Hepatocyte (in vitro differentiated cells): ENCODE data around the gene CLIC4. TPM values are rescaled to one million over a fixed set of nuclear protein-coding genes. Genes with fewer than 3 reads are reported as not detected.

Experiments used
- DNase-seq: peaks from one replicate; pipeline ENCODE4 v3.0.0-alpha.2; 2016; ENCODE audit warnings: low spot score
- H2AFZ ChIP-seq: fragments of 200-600 bp; sonication (generic); 2 replicates; pipeline ENCODE4 v1.6.0; 2016; ENCODE audit warnings: antibody characterized with exemption, mild to moderate bottlenecking
- H3K27ac ChIP-seq: fragments of 200-600 bp; sonication (generic); 2 replicates; pipeline ENCODE4 v1.5.1; 2016; ENCODE audit warnings: mild to moderate bottlenecking
- H3K27me3 ChIP-seq: fragments of 200-600 bp; sonication (generic); 2 replicates; pipeline ENCODE4 v1.6.1; 2016
- H3K36me3 ChIP-seq: fragments of 200-600 bp; sonication (generic); replicated peaks from 2 replicates; pipeline ENCODE4 v1.5.1; 2016; ENCODE audit warnings: low read depth; ENCODE audit not compliant: insufficient read depth
- H3K4me1 ChIP-seq: fragments of 200-600 bp; sonication (generic); 2 replicates; pipeline ENCODE4 v1.5.1; 2016; ENCODE audit warnings: mild to moderate bottlenecking, moderate library complexity; ENCODE audit not compliant: insufficient read depth
- H3K4me2 ChIP-seq: fragments of 200-600 bp; sonication (generic); 2 replicates; pipeline ENCODE4 v1.6.0; 2016
- H3K4me3 ChIP-seq: fragments of 200-600 bp; sonication (generic); 2 replicates; pipeline ENCODE4 v1.5.1; 2016; ENCODE audit warnings: mild to moderate bottlenecking
- H3K79me2 ChIP-seq: fragments of 200-600 bp; sonication (generic); 2 replicates; pipeline ENCODE4 v1.6.0; 2017; ENCODE audit warnings: mild to moderate bottlenecking
- H3K9me2 ChIP-seq: fragments of 200-600 bp; sonication (generic); replicated peaks from 2 replicates; pipeline ENCODE4 v1.6.0; 2017; ENCODE audit warnings: mild to moderate bottlenecking; ENCODE audit not compliant: insufficient read depth
- H3K9me3 ChIP-seq: fragments of 200-600 bp; sonication (generic); 2 replicates; pipeline ENCODE4 v1.5.1; 2016; ENCODE audit warnings: low read depth, mild to moderate bottlenecking
- H4K20me1 ChIP-seq: fragments of 200-600 bp; sonication (generic); 2 replicates; pipeline ENCODE4 v1.6.0; 2016; ENCODE audit warnings: mild to moderate bottlenecking; ENCODE audit not compliant: insufficient read depth, poor library complexity, severe bottlenecking
- CTCF ChIP-seq: fragments of 200-600 bp; sonication (generic); IDR thresholded peaks from 2 replicates; pipeline ENCODE4 v1.5.1; 2016; ENCODE audit warnings: antibody characterized with exemption, mild to moderate bottlenecking; ENCODE audit not compliant: poor library complexity
- EZH2 ChIP-seq: fragments of 200-600 bp; sonication (generic); IDR thresholded peaks from 2 replicates; pipeline ENCODE4 v1.6.1; 2016; ENCODE audit warnings: antibody characterized with exemption, mild to moderate bottlenecking, borderline replicate concordance
- EZH2phosphoT487 ChIP-seq: fragments of 200-600 bp; sonication (generic); IDR thresholded peaks from one replicate; pipeline ENCODE4 v1.6.1; 2018; ENCODE audit warnings: antibody characterized with exemption, mild to moderate bottlenecking, low read depth, moderate library complexity; ENCODE audit not compliant: unreplicated experiment, severe bottlenecking
- WGBS: methylation state at CpG from one replicate; pipeline ENCODE4 v1.1.6; 2016; ENCODE audit warnings: low lambda C conversion rate; ENCODE audit errors: missing lambda C conversion rate; 5-methylcytosine and 5-hydroxymethylcytosine counted together
- polyA plus RNA-seq: library from polyadenylated mRNA; unstranded; fragments of >200 nt; fragmentation: Nextera tagmentation; extraction: Ambion mirVana; gene quantifications from 2 replicates; pipeline ENCODE4 v1.2.1, GENCODE V29; 2016
- total RNA-seq: library from RNA; depleted of rRNA; stranded (reverse); fragments of >200 nt; gene quantifications from 2 replicates; pipeline ENCODE4 v1.2.3, GENCODE V29; 2014

Gene CLIC4
- total and polyA plus RNA-seq, 2 experiments from 2014 or later: 146 to 259 TPM

GRCh38 chr1:24875991-24876506 is 130.8 kb downstream of the CLIC4 start:
- Histone ChIP-seq H3K36me3 (no peaks in the 10 kb centered on the region), H2AFZ (no peak overlapping the region), H4K20me1 (no peaks in the 10 kb centered on the region), H3K4me1 (no peaks in the 10 kb centered on the region), H3K9me2 (no peaks in the 10 kb centered on the region), H3K4me2 (no peak overlapping the region), H3K4me3 (no peak overlapping the region), H3K79me2 (no peaks in the 10 kb centered on the region), H3K27ac (no peak overlapping the region), H3K9me3 (no peaks in the 10 kb centered on the region), H3K27me3 (no peaks in the 10 kb centered on the region)
- no peak for TF ChIP-seq EZH2phosphoT487
- TF ChIP-seq CTCF: no peak
- no peak for TF ChIP-seq EZH2
- WGBS: 89% methylated on average over 2 of the region's 8 CpGs
- no peak for DNase-seq

- no peak for DNase-seq
- H4K20me1 ChIP-seq: no peaks in the 10 kb centered on the region
- H2AFZ ChIP-seq: no peak overlapping the region
- H3K36me3 ChIP-seq: no peaks in the 10 kb centered on the region
- 86% methylated on average over 6 of the region's 6 CpGs for WGBS
- no peaks in the 10 kb centered on the region for H3K9me2 ChIP-seq
- H3K4me2 ChIP-seq: no peak overlapping the region
- TF ChIP-seq EZH2: no peak
- no peak for TF ChIP-seq EZH2phosphoT487
- no peak for TF ChIP-seq CTCF
- H3K79me2 ChIP-seq: no peaks in the 10 kb centered on the region
- H3K4me1 ChIP-seq: no peaks in the 10 kb centered on the region
- H3K27ac ChIP-seq: no peak overlapping the region
- no peak overlapping the region for H3K4me3 ChIP-seq
- H3K9me3 ChIP-seq: no peaks in the 10 kb centered on the region
- H3K27me3 ChIP-seq: no peaks in the 10 kb centered on the region
Measured at GRCh38 chr1:24878045-24878444, 132.8 kb downstream of the CLIC4 start.

- H3K4me1 ChIP-seq: no peaks in the 10 kb centered on the region
- no peaks in the 10 kb centered on the region for H3K36me3 ChIP-seq
- no peaks in the 10 kb centered on the region for H3K79me2 ChIP-seq
- peaks cover 4% of the 10 kb centered on the region for H3K9me3 ChIP-seq
- H3K4me3 ChIP-seq: no peak overlapping the region
- no peak overlapping the region for H3K4me2 ChIP-seq
- no peaks in the 10 kb centered on the region for H3K9me2 ChIP-seq
- H2AFZ ChIP-seq: no peak overlapping the region
- no peak for TF ChIP-seq EZH2
- no peak for TF ChIP-seq EZH2phosphoT487
- TF ChIP-seq CTCF: no peak
- no peaks in the 10 kb centered on the region for H4K20me1 ChIP-seq
- 77% methylated on average over 7 of the region's 7 CpGs for WGBS
- no peak overlapping the region for H3K27ac ChIP-seq
- DNase-seq: no peak
- no peaks in the 10 kb centered on the region for H3K27me3 ChIP-seq
Measured at GRCh38 chr1:24878775-24879742, 133.8 kb downstream of the CLIC4 start.
